GM12878 (cell line): ENCODE results near the gene ROM1. TPM values are rescaled to one million over a fixed set of nuclear protein-coding genes. Genes with fewer than 3 reads are reported as not detected.
A peak's percentile ranks its signal among the peaks of the same experiment; 100 is the strongest.

ENCODE experiments used
- ATAC-seq: fragments of 200-7000 bp; cut with Tn5 transposase; 3 replicates; pipeline ENCODE4 v1.9.1; 2020; ENCODE audit warnings: mild to moderate bottlenecking, moderate library complexity
- BruUV-seq: library from RNA; stranded (reverse); fragments of 400-500 nt; replicated peaks from 2 replicates; lab custom pipeline; 2021; lab: Mats Ljungman, UMichigan
- CTCF ChIA-PET: fragments of 300-600 bp; sonication (Branson Sonifier 250); formaldehyde crosslinking; extraction: SDS; loops from one replicate; lab custom pipeline; 2021; ENCODE audit warnings: inconsistent platforms; lab: Yijun Ruan, JAX
- POLR2A ChIA-PET: fragments of 350-600 bp; formaldehyde crosslinking; extraction: SDS; loops from one replicate; lab custom pipeline; 2021; ENCODE audit warnings: inconsistent platforms; lab: Charles Lee
- RAD21 ChIA-PET: fragments of 300-600 bp; sonication (Branson Sonifier 250); formaldehyde crosslinking; loops from one replicate; lab custom pipeline; 2023; ENCODE audit warnings: antibody characterized with exemption; ENCODE audit not compliant: unreplicated experiment; lab: Charles Lee
- SMC1A ChIA-PET: fragments of 300-600 bp; sonication (Branson Sonifier 250); formaldehyde crosslinking; loops from one replicate; lab custom pipeline; 2023; ENCODE audit not compliant: unreplicated experiment, uncharacterized antibody; lab: Charles Lee
- DNase-seq: peaks from one replicate; pipeline ENCODE4 v3.0.0-alpha.2; 2011; ENCODE audit warnings: low read depth, low spot score
- FAIRE-seq: peaks from 3 replicates; lab custom pipeline; 2011; peaks lifted over from hg19 to GRCh38; lab: Jason Lieb, UNC
- H2AFZ ChIP-seq: 2 replicates; pipeline ENCODE4 v1.6.0; 2011; ENCODE audit warnings: low read depth, low read length, control low read depth; ENCODE audit not compliant: control insufficient read depth
- H3K27ac ChIP-seq: 2 replicates; pipeline ENCODE4 v1.5.1; 2011; ENCODE audit warnings: control low read depth; ENCODE audit not compliant: control insufficient read depth, insufficient read depth
- H3K27me3 ChIP-seq, 2 experiments: replicated peaks in 1 of 2; 2 replicates each; pipeline versions ENCODE4 v1.6.0 to v1.6.1; 2011; ENCODE audit warnings: low read length in 1 of 2; ENCODE audit not compliant: control insufficient read depth in 2 of 2, insufficient read depth in 2 of 2
- H3K36me3 ChIP-seq, 2 experiments: 2 replicates each; pipeline ENCODE4 v1.5.1; 2011; ENCODE audit warnings: low read length in 1 of 2; ENCODE audit not compliant: control insufficient read depth in 2 of 2, insufficient read depth in 2 of 2
- H3K4me1 ChIP-seq: 2 replicates; pipeline ENCODE4 v1.6.1; 2011; ENCODE audit warnings: mild to moderate bottlenecking, low read length, moderate library complexity, mixed read lengths; ENCODE audit not compliant: control insufficient read depth, insufficient read depth
- H3K4me2 ChIP-seq: 2 replicates; pipeline ENCODE4 v1.6.0; 2011; ENCODE audit warnings: control low read depth; ENCODE audit not compliant: control insufficient read depth, insufficient read depth
- H3K4me3 ChIP-seq: fragments of 200-600 bp; sonication (generic); 2 replicates; pipeline ENCODE4 v1.5.1; 2016
- H3K79me2 ChIP-seq: 2 replicates; pipeline ENCODE4 v1.6.0; 2011; ENCODE audit warnings: low read length; ENCODE audit not compliant: control insufficient read depth, insufficient read depth
- H3K9ac ChIP-seq: 2 replicates; pipeline ENCODE4 v1.8.0; 2011; ENCODE audit warnings: low read length, control low read depth, mixed read lengths; ENCODE audit not compliant: control insufficient read depth, insufficient read depth
- H3K9me3 ChIP-seq: replicated peaks from 3 replicates; pipeline ENCODE4 v1.5.1; 2011; ENCODE audit warnings: mild to moderate bottlenecking, low read length; ENCODE audit not compliant: control insufficient read depth, insufficient read depth
- H4K20me1 ChIP-seq: 2 replicates; pipeline ENCODE4 v1.6.0; 2011; ENCODE audit not compliant: control insufficient read depth, insufficient read depth
- CBX3 ChIP-seq: fragments of 200-600 bp; sonication (generic); IDR thresholded peaks from 2 replicates; pipeline ENCODE4 v1.6.1; 2016; ENCODE audit warnings: low read depth, borderline replicate concordance
- CEBPB ChIP-seq, 2 experiments: fragments of 150-350 bp in 1 of 2; IDR thresholded peaks; 2 replicates each; pipeline ENCODE4 v1.6.1; 2012 to 2014; ENCODE audit warnings: low read depth in 2 of 2, low read length in 2 of 2, borderline replicate concordance in 1 of 2, inconsistent platforms in 1 of 2
- CHD1 ChIP-seq: IDR thresholded peaks from 2 replicates; pipeline ENCODE4 v1.6.1; 2012; ENCODE audit warnings: low read depth, low read length, improper control_type of control experiment
- CHD2 ChIP-seq: IDR thresholded peaks from 2 replicates; pipeline ENCODE4 v1.6.1; 2011; ENCODE audit warnings: low read depth, low read length, improper control_type of control experiment, borderline replicate concordance
- CREM ChIP-seq: IDR thresholded peaks from 2 replicates; pipeline ENCODE4 v1.6.1; 2014; ENCODE audit warnings: antibody characterized with exemption, low read depth
- GATAD2B ChIP-seq: fragments of 450-650 bp; conservative IDR thresholded peaks from 2 replicates; pipeline ENCODE4 v1.6.1; 2017; ENCODE audit warnings: low read depth, mild to moderate bottlenecking, moderate library complexity
- HDGF ChIP-seq: fragments of 450-650 bp; IDR thresholded peaks from 2 replicates; pipeline ENCODE4 v1.6.1; 2016; ENCODE audit warnings: antibody characterized with exemption
- KAT2A ChIP-seq: conservative IDR thresholded peaks from 2 replicates; pipeline ENCODE4 v1.6.1; 2011; ENCODE audit warnings: low read depth, low read length; ENCODE audit not compliant: control insufficient read depth
- MEF2B ChIP-seq: fragments of 450-650 bp; IDR thresholded peaks from 2 replicates; pipeline ENCODE4 v1.6.1; 2018; ENCODE audit warnings: mild to moderate bottlenecking, moderate library complexity; ENCODE audit not compliant: partially characterized antibody, poor library complexity, severe bottlenecking
- NR2F1 ChIP-seq: fragments of 450-650 bp; conservative IDR thresholded peaks from 2 replicates; pipeline ENCODE4 v1.6.1; 2017; ENCODE audit warnings: mild to moderate bottlenecking
- POLR2A ChIP-seq: IDR thresholded peaks from 2 replicates; pipeline ENCODE4 v1.6.1; 2011; ENCODE audit warnings: low read depth, mild to moderate bottlenecking, low read length
- RB1 ChIP-seq: fragments of 450-650 bp; formaldehyde crosslinking; IDR thresholded peaks from 2 replicates; pipeline ENCODE4 v1.6.1; 2017; ENCODE audit warnings: mild to moderate bottlenecking, borderline replicate concordance
- SMARCA5 ChIP-seq: fragments of 450-650 bp; IDR thresholded peaks from 2 replicates; pipeline ENCODE4 v1.6.1; 2017; ENCODE audit warnings: mild to moderate bottlenecking
- SRF ChIP-seq, 2 experiments: IDR thresholded peaks; 2 replicates each; pipeline ENCODE4 v1.6.1; 2011; ENCODE audit warnings: low read depth in 2 of 2, low read length in 2 of 2, mild to moderate bottlenecking in 1 of 2, moderate library complexity in 1 of 2
- STAT1 ChIP-seq: fragments of 450-650 bp; conservative IDR thresholded peaks from 2 replicates; pipeline ENCODE4 v1.6.1; 2014; ENCODE audit warnings: antibody characterized with exemption, mild to moderate bottlenecking
- WGBS: methylation state at CpG from one replicate; pipeline ENCODE4 v1.1.6; 2016; ENCODE audit warnings: low lambda C conversion rate; ENCODE audit not compliant: insufficient replicate concordance, insufficient coverage; ENCODE audit errors: missing lambda C conversion rate; 5-methylcytosine and 5-hydroxymethylcytosine counted together
- in situ Hi-C: fragments of 300-500 bp; cut with MboI; formaldehyde crosslinking; loops from 9 replicates; pipeline ENCODE4 v1.14.3; 2018; ENCODE audit warnings: mixed read lengths
- intact Hi-C: fragments of 100-400 bp; cut with micrococcal nuclease; formaldehyde crosslinking; loops from one replicate; pipeline ENCODE4 v1.14.2; 2022; ENCODE audit not compliant: unreplicated experiment
- polyA plus RNA-seq, 11 experiments: library from polyadenylated mRNA; depleted of rRNA in 4 of 11; unstranded in 6 of 11; stranded (reverse) in 5 of 11; fragments of >200 nt; fragmentation: Nextera tagmentation in 4 of 11; fragmentation: Illumina TruSeq in 1 of 11; extraction: Ambion mirVana in 4 of 11; extraction: Trizol in 1 of 11; gene quantifications; 1 replicate in 1 of 11; 2 replicates in 10 of 11; pipeline versions ENCODE4 v1.2.1 to v1.2.3, GENCODE V29; 2011 to 2016; ENCODE audit warnings: inconsistent platforms in 2 of 11, missing spikeins in 2 of 11, low read depth in 1 of 11
- total RNA-seq, 4 experiments: library from RNA; depleted of rRNA in 3 of 4; stranded (reverse); fragments of >200 nt in 3 of 4; fragmentation: Illumina TruSeq in 1 of 4; extraction: Trizol in 1 of 4; gene quantifications; 2 replicates each; pipeline versions ENCODE4 v1.2.1 to v1.2.3, GENCODE V29; 2013 to 2021
- TF ChIP-seq, protein P1 (sequence below): IDR thresholded peaks from 2 replicates; pipeline ENCODE4 v1.6.1; 2012; ENCODE audit warnings: mild to moderate bottlenecking, low read depth, low read length
- TF ChIP-seq, protein P2 (sequence below): fragments of 450-650 bp; IDR thresholded peaks from 2 replicates; pipeline ENCODE4 v1.6.1; 2016; ENCODE audit warnings: mild to moderate bottlenecking
- TF ChIP-seq, protein P3 (sequence below): IDR thresholded peaks from 2 replicates; pipeline ENCODE4 v1.6.1; 2012; ENCODE audit warnings: low read depth, low read length, improper control_type of control experiment

The ROM1 gene
- total and polyA plus RNA-seq, 10 of the 15 experiments (the other 5 are each of a cell fraction or from before 2014, with no cell fraction given) = 0.42 to 3.0 (median 1.1) TPM

DNA sequence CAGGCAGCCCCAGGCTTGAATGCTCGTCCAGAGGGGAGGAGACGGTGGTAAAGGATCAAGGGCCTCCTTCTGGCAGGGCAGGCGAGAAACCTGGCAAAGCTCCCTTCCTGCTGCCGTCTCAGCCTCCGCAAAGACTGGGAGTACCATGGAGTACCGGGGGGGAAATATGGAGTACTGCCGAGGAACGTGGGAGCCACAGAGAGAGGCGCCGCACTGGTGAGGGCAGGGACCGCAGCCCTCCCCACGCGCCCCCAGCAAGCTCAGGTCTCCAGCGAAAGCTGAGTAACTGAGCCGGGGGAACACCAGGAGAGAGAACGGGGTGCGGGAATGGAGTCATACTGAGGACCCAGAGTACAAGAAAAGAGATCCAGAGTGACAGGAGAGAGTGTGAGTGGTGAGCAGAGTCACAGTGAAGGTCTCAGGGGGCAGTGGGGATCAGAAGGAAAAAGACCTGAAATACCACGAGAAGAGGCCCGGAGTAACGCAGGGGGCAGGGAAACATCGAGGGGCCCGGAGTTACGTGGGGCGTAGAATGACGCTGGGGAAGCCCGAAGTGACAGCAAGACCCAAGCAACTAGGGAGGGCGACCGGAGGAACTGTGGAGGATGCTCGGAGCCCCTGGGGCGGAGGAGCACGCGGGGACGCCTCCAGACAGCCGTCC is 1.2 kb upstream of the ROM1 start:
- peak overlapping the region; percentile 85 for H2AFZ ChIP-seq
- WGBS = under 1% methylated on average over 34 of the region's 34 CpGs
- TF ChIP-seq, protein P1, sequence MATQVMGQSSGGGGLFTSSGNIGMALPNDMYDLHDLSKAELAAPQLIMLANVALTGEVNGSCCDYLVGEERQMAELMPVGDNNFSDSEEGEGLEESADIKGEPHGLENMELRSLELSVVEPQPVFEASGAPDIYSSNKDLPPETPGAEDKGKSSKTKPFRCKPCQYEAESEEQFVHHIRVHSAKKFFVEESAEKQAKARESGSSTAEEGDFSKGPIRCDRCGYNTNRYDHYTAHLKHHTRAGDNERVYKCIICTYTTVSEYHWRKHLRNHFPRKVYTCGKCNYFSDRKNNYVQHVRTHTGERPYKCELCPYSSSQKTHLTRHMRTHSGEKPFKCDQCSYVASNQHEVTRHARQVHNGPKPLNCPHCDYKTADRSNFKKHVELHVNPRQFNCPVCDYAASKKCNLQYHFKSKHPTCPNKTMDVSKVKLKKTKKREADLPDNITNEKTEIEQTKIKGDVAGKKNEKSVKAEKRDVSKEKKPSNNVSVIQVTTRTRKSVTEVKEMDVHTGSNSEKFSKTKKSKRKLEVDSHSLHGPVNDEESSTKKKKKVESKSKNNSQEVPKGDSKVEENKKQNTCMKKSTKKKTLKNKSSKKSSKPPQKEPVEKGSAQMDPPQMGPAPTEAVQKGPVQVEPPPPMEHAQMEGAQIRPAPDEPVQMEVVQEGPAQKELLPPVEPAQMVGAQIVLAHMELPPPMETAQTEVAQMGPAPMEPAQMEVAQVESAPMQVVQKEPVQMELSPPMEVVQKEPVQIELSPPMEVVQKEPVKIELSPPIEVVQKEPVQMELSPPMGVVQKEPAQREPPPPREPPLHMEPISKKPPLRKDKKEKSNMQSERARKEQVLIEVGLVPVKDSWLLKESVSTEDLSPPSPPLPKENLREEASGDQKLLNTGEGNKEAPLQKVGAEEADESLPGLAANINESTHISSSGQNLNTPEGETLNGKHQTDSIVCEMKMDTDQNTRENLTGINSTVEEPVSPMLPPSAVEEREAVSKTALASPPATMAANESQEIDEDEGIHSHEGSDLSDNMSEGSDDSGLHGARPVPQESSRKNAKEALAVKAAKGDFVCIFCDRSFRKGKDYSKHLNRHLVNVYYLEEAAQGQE = no peak
- TF ChIP-seq CHD2 (peak; percentile 55; the same call in 1 of the 2 replicates), STAT1 (no peak), SRF (IDR thresholded peaks at IDR 0.05; ENCODE audit: low read depth in 2 of 2, low read length in 2 of 2) (no peak), MEF2B (peak; percentile 35), GATAD2B (0 out of 2 replicates have a peak, but pooled peaks have one; percentile 59), NR2F1 (no peak), KAT2A (no peak), RB1 (no peak), CEBPB (IDR thresholded peaks at IDR 0.05; ENCODE audit: borderline replicate concordance in 1 of 2, low read depth in 2 of 2, low read length in 2 of 2) (no peak), POLR2A (peak; percentile 12; the same call in 1 of the 2 replicates), CREM (peak; percentile 49; the same call in 1 of the 2 replicates), HDGF (peak; percentile 64; the same call in 1 of the 2 replicates), CHD1 (0 out of 2 replicates have a peak, but pooled peaks have one; percentile 49), CBX3 (no peak), SMARCA5 (peak; percentile 65; the same call in 1 of the 2 replicates)
- TF ChIP-seq, protein P2, sequence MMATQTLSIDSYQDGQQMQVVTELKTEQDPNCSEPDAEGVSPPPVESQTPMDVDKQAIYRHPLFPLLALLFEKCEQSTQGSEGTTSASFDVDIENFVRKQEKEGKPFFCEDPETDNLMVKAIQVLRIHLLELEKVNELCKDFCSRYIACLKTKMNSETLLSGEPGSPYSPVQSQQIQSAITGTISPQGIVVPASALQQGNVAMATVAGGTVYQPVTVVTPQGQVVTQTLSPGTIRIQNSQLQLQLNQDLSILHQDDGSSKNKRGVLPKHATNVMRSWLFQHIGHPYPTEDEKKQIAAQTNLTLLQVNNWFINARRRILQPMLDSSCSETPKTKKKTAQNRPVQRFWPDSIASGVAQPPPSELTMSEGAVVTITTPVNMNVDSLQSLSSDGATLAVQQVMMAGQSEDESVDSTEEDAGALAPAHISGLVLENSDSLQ = peak; percentile 80
- TF ChIP-seq, protein P3, sequence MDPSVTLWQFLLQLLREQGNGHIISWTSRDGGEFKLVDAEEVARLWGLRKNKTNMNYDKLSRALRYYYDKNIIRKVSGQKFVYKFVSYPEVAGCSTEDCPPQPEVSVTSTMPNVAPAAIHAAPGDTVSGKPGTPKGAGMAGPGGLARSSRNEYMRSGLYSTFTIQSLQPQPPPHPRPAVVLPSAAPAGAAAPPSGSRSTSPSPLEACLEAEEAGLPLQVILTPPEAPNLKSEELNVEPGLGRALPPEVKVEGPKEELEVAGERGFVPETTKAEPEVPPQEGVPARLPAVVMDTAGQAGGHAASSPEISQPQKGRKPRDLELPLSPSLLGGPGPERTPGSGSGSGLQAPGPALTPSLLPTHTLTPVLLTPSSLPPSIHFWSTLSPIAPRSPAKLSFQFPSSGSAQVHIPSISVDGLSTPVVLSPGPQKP = no peak

More for the DNA sequence above, 1.2 kb upstream of the ROM1 start:
- ChIA-PET SMC1A (interaction anchor here (0.7 to 2.9 kb wide), 9 partner anchors 10 to 142 kb away, joined by 3 to 19 read pairs (median 4); partner anchors contain the start of genes B3GAT3, INTS5, MTA2 and TUT1), CTCF (interaction anchor here (0.5 to 4.9 kb wide), 17 partner anchors 9 to 1067 kb away, joined by 3 to 41 read pairs (median 4); partner anchors contain the start of genes B3GAT3, MTA2, SLC3A2 and TUT1), POLR2A (interaction anchor here (0.5 to 2.6 kb wide), 16 partner anchors 8 to 245 kb away, joined by 3 to 13 read pairs (median 5); partner anchors contain the start of genes B3GAT3, C11orf98, CSKMT and LBHD1), RAD21 (interaction anchor here (0.8 to 2.1 kb wide), 9 partner anchors 10 to 242 kb away, joined by 3 to 9 read pairs (median 4); partner anchors contain the start of genes B3GAT3, C11orf98, CSKMT and MTA2)
- H3K27me3 ChIP-seq = no peaks in the 10 kb centered on the region
- DNase-seq = no peak
- H4K20me1 ChIP-seq = no peaks in the 10 kb centered on the region
- H3K4me1 ChIP-seq = peaks cover 14% of the 10 kb centered on the region
- H3K9me3 ChIP-seq = no peaks in the 10 kb centered on the region
- H3K79me2 ChIP-seq = peaks cover 16% of the 10 kb centered on the region
- H3K27ac ChIP-seq = peak overlapping the region; percentile 81
- H3K4me3 ChIP-seq = peak overlapping the region; percentile 94
- peak overlapping the region; percentile 97 for H3K4me2 ChIP-seq
- in situ Hi-C loops = no loop called here
- peak overlapping the region; percentile 95 for H3K9ac ChIP-seq
- no peaks in the 10 kb centered on the region; a peak in 1 of 4 replicates for H3K36me3 ChIP-seq
- no peak for FAIRE-seq
- no TSS peak for BruUV-seq
- intact Hi-C loops = loop anchor here (5.0 kb wide), 1 partner anchor 60 kb away; the partner anchor contains the start of genes LBHD1 and UQCC3
- peak; percentile 54 for ATAC-seq
